HepG2 (cell line): ENCODE measurements around the gene CYP46A1. TPM values are rescaled to one million over a fixed set of nuclear protein-coding genes. Genes with fewer than 3 reads are reported as not detected.

Experiments
- ATF7 ChIP-seq, 2 experiments: fragments of 450-650 bp in 1 of 2; sonication (generic) in 1 of 2; formaldehyde crosslinking in 1 of 2; IDR thresholded peaks; 2 replicates each; pipeline versions ENCODE4 v1.4.0 to v1.6.1; 2016 to 2020; ENCODE audit warnings: antibody characterized with exemption in 1 of 2, mild to moderate bottlenecking in 1 of 2, missing genetic modification reagents in 1 of 2
- EEA1 ChIP-seq: sonication (generic); formaldehyde crosslinking; IDR thresholded peaks from 2 replicates; pipeline ENCODE4 v1.5.1; 2020; ENCODE audit warnings: mild to moderate bottlenecking, missing genetic modification reagents, borderline replicate concordance
- MED8 ChIP-seq: sonication (generic); formaldehyde crosslinking; IDR thresholded peaks from 2 replicates; pipeline ENCODE4 v1.8.1; 2023; ENCODE audit warnings: mild to moderate bottlenecking, missing genetic modification reagents; ENCODE audit not compliant: insufficient replicate concordance
- NAIF1 ChIP-seq: sonication (generic); formaldehyde crosslinking; IDR thresholded peaks from 2 replicates; pipeline ENCODE4 v1.5.0; 2020; ENCODE audit warnings: mild to moderate bottlenecking, missing genetic modification reagents, borderline replicate concordance
- NCOA5 ChIP-seq: sonication (generic); formaldehyde crosslinking; IDR thresholded peaks from 2 replicates; pipeline ENCODE4 v1.4.0; 2020; ENCODE audit warnings: missing genetic modification reagents
- SIX1 ChIP-seq: sonication (generic); formaldehyde crosslinking; IDR thresholded peaks from 2 replicates; pipeline ENCODE4 v1.4.0; 2020; ENCODE audit warnings: missing genetic modification reagents, borderline replicate concordance
- ZFP36L2 ChIP-seq: sonication (generic); formaldehyde crosslinking; IDR thresholded peaks from 2 replicates; pipeline ENCODE4 v1.4.0; 2020; ENCODE audit warnings: missing genetic modification reagents
- ZNF333 ChIP-seq: sonication (generic); formaldehyde crosslinking; IDR thresholded peaks from 2 replicates; pipeline ENCODE4 v1.4.0; 2020; ENCODE audit warnings: mild to moderate bottlenecking, missing genetic modification reagents, borderline replicate concordance
- ZNF598 ChIP-seq: sonication (generic); formaldehyde crosslinking; IDR thresholded peaks from 2 replicates; pipeline ENCODE4 v1.5.1; 2020; ENCODE audit warnings: mild to moderate bottlenecking, missing genetic modification reagents, borderline replicate concordance
- ZNF614 ChIP-seq: IDR thresholded peaks from 2 replicates; pipeline ENCODE4 v1.6.1; 2018; ENCODE audit warnings: missing biosample characterization, missing genetic modification reagents, inconsistent platforms, borderline replicate concordance
- ZNF747 ChIP-seq: sonication (generic); formaldehyde crosslinking; IDR thresholded peaks from 2 replicates; pipeline ENCODE4 v1.8.1; 2023; ENCODE audit warnings: missing genetic modification reagents, mild to moderate bottlenecking, borderline replicate concordance
- ZSCAN20 ChIP-seq: sonication (generic); formaldehyde crosslinking; IDR thresholded peaks from 2 replicates; pipeline ENCODE4 v1.4.0; 2020; ENCODE audit warnings: missing genetic modification reagents, mild to moderate bottlenecking, borderline replicate concordance
- ZSCAN22 ChIP-seq: sonication (generic); formaldehyde crosslinking; IDR thresholded peaks from 2 replicates; pipeline ENCODE4 v1.4.0; 2020; ENCODE audit warnings: mild to moderate bottlenecking, missing genetic modification reagents
- polyA plus RNA-seq, 8 experiments: library from polyadenylated mRNA; depleted of rRNA in 3 of 8; stranded (reverse) in 7 of 8; unstranded in 1 of 8; fragments of >200 nt; fragmentation: Illumina TruSeq in 4 of 8; extraction: Trizol in 4 of 8; gene quantifications; 2 replicates each; pipeline versions ENCODE4 v1.2.1 to v1.2.3, GENCODE V29; 2011 to 2016; ENCODE audit warnings: low read depth in 4 of 8, missing spikeins in 1 of 8, mixed read lengths in 1 of 8; ENCODE audit not compliant: insufficient read depth in 1 of 8
- total RNA-seq, 5 experiments: library from RNA; depleted of rRNA; stranded (reverse); fragments of >200 nt; fragmentation: Illumina TruSeq; extraction: Trizol; gene quantifications; 2 replicates each; pipeline ENCODE4 v1.2.3, GENCODE V29; 2016; ENCODE audit warnings: low read depth in 1 of 5
- TF ChIP-seq, protein P1 (sequence below): sonication (generic); formaldehyde crosslinking; IDR thresholded peaks from 2 replicates; pipeline ENCODE4 v1.5.0; 2020; ENCODE audit warnings: mild to moderate bottlenecking, missing genetic modification reagents, moderate library complexity
- TF ChIP-seq, protein P2 (sequence below): sonication (generic); formaldehyde crosslinking; IDR thresholded peaks from 2 replicates; pipeline ENCODE4 v1.5.0; 2020; ENCODE audit warnings: missing genetic modification reagents
- TF ChIP-seq, protein P3 (sequence below): sonication (generic); formaldehyde crosslinking; conservative IDR thresholded peaks from 2 replicates; pipeline ENCODE4 v1.8.0; 2022; ENCODE audit warnings: missing genetic modification reagents
- TF ChIP-seq, protein P4 (sequence below): sonication (generic); formaldehyde crosslinking; IDR thresholded peaks from 2 replicates; pipeline ENCODE4 v1.9.0; 2021; ENCODE audit warnings: missing genetic modification reagents, borderline replicate concordance
- TF ChIP-seq, protein P5 (sequence below): sonication (generic); formaldehyde crosslinking; IDR thresholded peaks from 2 replicates; pipeline ENCODE4 v1.5.0; 2020; ENCODE audit warnings: missing genetic modification reagents, mild to moderate bottlenecking, borderline replicate concordance
- TF ChIP-seq, protein P6 (sequence below): sonication (generic); formaldehyde crosslinking; IDR thresholded peaks from 2 replicates; pipeline ENCODE4 v1.5.1; 2020; ENCODE audit warnings: missing genetic modification reagents, mild to moderate bottlenecking, borderline replicate concordance

Gene CYP46A1
- total and polyA plus RNA-seq, 2 of the 13 experiments (the other 11 are each of a cell fraction or from before 2014, with no cell fraction given): not detected

DNA sequence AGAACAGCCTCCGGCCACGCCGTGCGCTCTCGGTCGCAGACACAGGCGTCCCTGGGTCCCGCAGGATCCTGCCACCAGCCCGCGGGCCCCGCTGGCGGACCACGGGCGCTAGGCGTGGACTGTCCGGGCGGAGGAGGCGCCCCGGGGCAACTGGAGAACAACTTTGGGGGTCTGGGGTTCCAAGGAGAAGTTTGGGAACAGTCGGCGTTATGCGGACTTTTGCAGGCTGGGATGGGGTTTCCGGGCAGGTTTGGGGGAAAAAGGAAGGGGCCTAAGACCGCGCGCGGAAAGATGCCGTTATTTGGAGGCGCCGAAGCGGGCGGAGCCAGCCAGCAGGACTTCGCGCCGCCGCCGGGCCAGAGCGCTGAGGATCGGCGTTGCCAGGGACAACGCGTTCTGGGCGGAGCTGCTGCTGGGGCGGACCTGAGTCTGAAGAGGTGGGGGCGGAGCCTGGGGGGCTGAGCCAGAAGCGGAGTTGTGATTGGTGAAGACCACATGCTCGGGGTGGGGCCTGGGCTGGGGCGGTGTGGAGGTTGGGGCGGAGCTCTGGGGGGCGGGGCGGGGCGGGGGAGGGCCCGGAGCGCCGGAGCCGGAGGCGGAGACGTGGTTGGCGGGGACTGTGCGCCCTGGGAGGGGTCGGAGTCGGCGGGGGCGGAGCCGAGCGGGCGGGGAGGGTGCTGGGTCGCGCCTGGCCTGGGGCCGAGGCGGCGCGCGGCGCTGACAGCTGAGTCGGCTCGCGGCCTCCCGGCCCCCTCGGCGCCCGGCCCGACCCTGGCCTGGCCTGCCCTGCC lies at the start of gene CYP46A1 (continued):
- TF ChIP-seq, protein P1, sequence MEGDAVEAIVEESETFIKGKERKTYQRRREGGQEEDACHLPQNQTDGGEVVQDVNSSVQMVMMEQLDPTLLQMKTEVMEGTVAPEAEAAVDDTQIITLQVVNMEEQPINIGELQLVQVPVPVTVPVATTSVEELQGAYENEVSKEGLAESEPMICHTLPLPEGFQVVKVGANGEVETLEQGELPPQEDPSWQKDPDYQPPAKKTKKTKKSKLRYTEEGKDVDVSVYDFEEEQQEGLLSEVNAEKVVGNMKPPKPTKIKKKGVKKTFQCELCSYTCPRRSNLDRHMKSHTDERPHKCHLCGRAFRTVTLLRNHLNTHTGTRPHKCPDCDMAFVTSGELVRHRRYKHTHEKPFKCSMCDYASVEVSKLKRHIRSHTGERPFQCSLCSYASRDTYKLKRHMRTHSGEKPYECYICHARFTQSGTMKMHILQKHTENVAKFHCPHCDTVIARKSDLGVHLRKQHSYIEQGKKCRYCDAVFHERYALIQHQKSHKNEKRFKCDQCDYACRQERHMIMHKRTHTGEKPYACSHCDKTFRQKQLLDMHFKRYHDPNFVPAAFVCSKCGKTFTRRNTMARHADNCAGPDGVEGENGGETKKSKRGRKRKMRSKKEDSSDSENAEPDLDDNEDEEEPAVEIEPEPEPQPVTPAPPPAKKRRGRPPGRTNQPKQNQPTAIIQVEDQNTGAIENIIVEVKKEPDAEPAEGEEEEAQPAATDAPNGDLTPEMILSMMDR (CRISPR knock-in tag): no peak
- TF ChIP-seq NCOA5 (CRISPR knock-in tag): no peak
- TF ChIP-seq MED8 (CRISPR knock-in tag): peak; percentile 31
- TF ChIP-seq, protein P2, sequence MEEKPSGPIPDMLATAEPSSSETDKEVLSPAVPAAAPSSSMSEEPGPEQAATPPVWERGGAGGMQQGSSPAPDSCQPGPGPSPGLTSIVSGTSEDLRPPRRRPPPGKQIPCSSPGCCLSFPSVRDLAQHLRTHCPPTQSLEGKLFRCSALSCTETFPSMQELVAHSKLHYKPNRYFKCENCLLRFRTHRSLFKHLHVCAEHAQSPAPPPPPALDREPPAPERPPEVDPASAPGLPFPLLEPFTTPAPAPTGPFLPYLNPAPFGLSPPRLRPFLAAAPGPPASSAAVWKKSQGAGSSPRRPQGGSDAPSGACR: no peak
- peak; percentile 34; the same call in 1 of the 2 replicates for TF ChIP-seq ZSCAN20 (CRISPR knock-in tag)
- no peak for TF ChIP-seq SIX1
- peak; percentile 63; the same call in 1 of the 2 replicates for TF ChIP-seq ZNF333 (CRISPR knock-in tag)
- TF ChIP-seq, protein P3, sequence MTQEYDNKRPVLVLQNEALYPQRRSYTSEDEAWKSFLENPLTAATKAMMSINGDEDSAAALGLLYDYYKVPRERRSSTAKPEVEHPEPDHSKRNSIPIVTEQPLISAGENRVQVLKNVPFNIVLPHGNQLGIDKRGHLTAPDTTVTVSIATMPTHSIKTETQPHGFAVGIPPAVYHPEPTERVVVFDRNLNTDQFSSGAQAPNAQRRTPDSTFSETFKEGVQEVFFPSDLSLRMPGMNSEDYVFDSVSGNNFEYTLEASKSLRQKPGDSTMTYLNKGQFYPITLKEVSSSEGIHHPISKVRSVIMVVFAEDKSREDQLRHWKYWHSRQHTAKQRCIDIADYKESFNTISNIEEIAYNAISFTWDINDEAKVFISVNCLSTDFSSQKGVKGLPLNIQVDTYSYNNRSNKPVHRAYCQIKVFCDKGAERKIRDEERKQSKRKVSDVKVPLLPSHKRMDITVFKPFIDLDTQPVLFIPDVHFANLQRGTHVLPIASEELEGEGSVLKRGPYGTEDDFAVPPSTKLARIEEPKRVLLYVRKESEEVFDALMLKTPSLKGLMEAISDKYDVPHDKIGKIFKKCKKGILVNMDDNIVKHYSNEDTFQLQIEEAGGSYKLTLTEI: no peak
- no peak for TF ChIP-seq ZFP36L2 (CRISPR knock-in tag)
- no peak for TF ChIP-seq ZSCAN22
- no peak for TF ChIP-seq ZNF598
- no peak for TF ChIP-seq ZNF614
- no peak for TF ChIP-seq EEA1 (CRISPR knock-in tag)
- TF ChIP-seq NAIF1 (CRISPR knock-in tag): no peak
- TF ChIP-seq, protein P4, sequence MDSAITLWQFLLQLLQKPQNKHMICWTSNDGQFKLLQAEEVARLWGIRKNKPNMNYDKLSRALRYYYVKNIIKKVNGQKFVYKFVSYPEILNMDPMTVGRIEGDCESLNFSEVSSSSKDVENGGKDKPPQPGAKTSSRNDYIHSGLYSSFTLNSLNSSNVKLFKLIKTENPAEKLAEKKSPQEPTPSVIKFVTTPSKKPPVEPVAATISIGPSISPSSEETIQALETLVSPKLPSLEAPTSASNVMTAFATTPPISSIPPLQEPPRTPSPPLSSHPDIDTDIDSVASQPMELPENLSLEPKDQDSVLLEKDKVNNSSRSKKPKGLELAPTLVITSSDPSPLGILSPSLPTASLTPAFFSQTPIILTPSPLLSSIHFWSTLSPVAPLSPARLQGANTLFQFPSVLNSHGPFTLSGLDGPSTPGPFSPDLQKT (CRISPR knock-in tag): no peak
- no peak for TF ChIP-seq ATF7 (IDR thresholded peaks at IDR 0.05)
- TF ChIP-seq ATF7 (CRISPR knock-in tag; IDR thresholded peaks at IDR 0.05): no peak
- TF ChIP-seq, protein P5, sequence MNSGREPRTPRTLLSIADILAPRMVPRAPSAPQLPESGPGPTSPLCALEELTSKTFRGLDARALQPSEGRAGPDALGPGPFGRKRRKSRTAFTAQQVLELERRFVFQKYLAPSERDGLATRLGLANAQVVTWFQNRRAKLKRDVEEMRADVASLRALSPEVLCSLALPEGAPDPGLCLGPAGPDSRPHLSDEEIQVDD (CRISPR knock-in tag): no peak
- TF ChIP-seq, protein P6, sequence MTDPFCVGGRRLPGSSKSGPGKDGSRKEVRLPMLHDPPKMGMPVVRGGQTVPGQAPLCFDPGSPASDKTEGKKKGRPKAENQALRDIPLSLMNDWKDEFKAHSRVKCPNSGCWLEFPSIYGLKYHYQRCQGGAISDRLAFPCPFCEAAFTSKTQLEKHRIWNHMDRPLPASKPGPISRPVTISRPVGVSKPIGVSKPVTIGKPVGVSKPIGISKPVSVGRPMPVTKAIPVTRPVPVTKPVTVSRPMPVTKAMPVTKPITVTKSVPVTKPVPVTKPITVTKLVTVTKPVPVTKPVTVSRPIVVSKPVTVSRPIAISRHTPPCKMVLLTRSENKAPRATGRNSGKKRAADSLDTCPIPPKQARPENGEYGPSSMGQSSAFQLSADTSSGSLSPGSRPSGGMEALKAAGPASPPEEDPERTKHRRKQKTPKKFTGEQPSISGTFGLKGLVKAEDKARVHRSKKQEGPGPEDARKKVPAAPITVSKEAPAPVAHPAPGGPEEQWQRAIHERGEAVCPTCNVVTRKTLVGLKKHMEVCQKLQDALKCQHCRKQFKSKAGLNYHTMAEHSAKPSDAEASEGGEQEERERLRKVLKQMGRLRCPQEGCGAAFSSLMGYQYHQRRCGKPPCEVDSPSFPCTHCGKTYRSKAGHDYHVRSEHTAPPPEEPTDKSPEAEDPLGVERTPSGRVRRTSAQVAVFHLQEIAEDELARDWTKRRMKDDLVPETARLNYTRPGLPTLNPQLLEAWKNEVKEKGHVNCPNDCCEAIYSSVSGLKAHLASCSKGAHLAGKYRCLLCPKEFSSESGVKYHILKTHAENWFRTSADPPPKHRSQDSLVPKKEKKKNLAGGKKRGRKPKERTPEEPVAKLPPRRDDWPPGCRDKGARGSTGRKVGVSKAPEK: no peak
- peak; percentile 65; the same call in 1 of the 2 replicates for TF ChIP-seq ZNF747
